K562 (cell line): Measurements from ENCODE around the gene TRIM65. TPM values are rescaled to one million over a fixed set of nuclear protein-coding genes. Genes with fewer than 3 reads are reported as not detected.

Experiments
- SP1 ChIP-seq: sonication (generic); formaldehyde crosslinking; IDR thresholded peaks from 2 replicates; pipeline ENCODE4 v1.8.1; 2022; ENCODE audit warnings: mild to moderate bottlenecking, missing genetic modification reagents
- TRIM25 ChIP-seq: fragments of 450-650 bp; IDR thresholded peaks from 2 replicates; pipeline ENCODE4 v1.7.0; 2016; ENCODE audit warnings: borderline replicate concordance
- ZBTB8A ChIP-seq: fragments of 450-650 bp; IDR thresholded peaks from 2 replicates; pipeline ENCODE4 v1.6.1; 2018; ENCODE audit warnings: mild to moderate bottlenecking, moderate library complexity; ENCODE audit not compliant: partially characterized antibody
- ZC3H4 ChIP-seq: sonication (generic); formaldehyde crosslinking; IDR thresholded peaks from 2 replicates; pipeline ENCODE4 v1.9.0; 2021; ENCODE audit warnings: missing genetic modification reagents, borderline replicate concordance
- ZNF282 ChIP-seq: sonication (generic); formaldehyde crosslinking; IDR thresholded peaks from 2 replicates; pipeline ENCODE4 v1.8.1; 2023; ENCODE audit warnings: missing genetic modification reagents
- ZNF589 ChIP-seq: fragments of 200-800 bp; sonication (Bioruptor generic); IDR thresholded peaks from 2 replicates; pipeline ENCODE4 v1.6.1; 2016; ENCODE audit warnings: low read depth, missing genetic modification characterization, missing compliant biosample characterization
- polyA plus RNA-seq, 8 experiments: library from polyadenylated mRNA; depleted of rRNA in 4 of 8; stranded (reverse) in 5 of 8; unstranded in 3 of 8; fragments of >200 nt; fragmentation: Nextera tagmentation in 2 of 8; fragmentation: Illumina TruSeq in 1 of 8; extraction: Ambion mirVana in 2 of 8; extraction: Trizol in 1 of 8; gene quantifications; 2 replicates each; pipeline versions ENCODE4 v1.2.1 to v1.2.3, GENCODE V29; 2011 to 2014; ENCODE audit warnings: inconsistent platforms in 1 of 8, missing spikeins in 1 of 8
- total RNA-seq, 7 experiments: library from RNA; depleted of rRNA in 6 of 7; stranded (reverse); fragments of >200 nt in 6 of 7; fragmentation: Illumina TruSeq in 2 of 7; extraction: Trizol in 2 of 7; gene quantifications; 2 replicates each; pipeline versions ENCODE4 v1.2.1 to v1.2.3, GENCODE V29; 2011 to 2021; ENCODE audit warnings: low replicate concordance in 1 of 7
- TF ChIP-seq, protein P1 (sequence below), 2 experiments: fragments of 450-650 bp in 1 of 2; sonication (generic) in 1 of 2; formaldehyde crosslinking in 1 of 2; IDR thresholded peaks in 1 of 2; conservative IDR thresholded peaks in 1 of 2; 2 replicates each; pipeline versions ENCODE4 v1.6.1 to v1.8.1; 2016 to 2023; ENCODE audit warnings: mild to moderate bottlenecking in 2 of 2, moderate library complexity in 2 of 2, inconsistent platforms in 1 of 2, missing genetic modification reagents in 1 of 2

Gene TRIM65
- total and polyA plus RNA-seq, 9 of the 15 experiments (the other 6 are each of a cell fraction or from before 2014, with no cell fraction given) = 2.8 to 45.7 (median 22.9) TPM

DNA sequence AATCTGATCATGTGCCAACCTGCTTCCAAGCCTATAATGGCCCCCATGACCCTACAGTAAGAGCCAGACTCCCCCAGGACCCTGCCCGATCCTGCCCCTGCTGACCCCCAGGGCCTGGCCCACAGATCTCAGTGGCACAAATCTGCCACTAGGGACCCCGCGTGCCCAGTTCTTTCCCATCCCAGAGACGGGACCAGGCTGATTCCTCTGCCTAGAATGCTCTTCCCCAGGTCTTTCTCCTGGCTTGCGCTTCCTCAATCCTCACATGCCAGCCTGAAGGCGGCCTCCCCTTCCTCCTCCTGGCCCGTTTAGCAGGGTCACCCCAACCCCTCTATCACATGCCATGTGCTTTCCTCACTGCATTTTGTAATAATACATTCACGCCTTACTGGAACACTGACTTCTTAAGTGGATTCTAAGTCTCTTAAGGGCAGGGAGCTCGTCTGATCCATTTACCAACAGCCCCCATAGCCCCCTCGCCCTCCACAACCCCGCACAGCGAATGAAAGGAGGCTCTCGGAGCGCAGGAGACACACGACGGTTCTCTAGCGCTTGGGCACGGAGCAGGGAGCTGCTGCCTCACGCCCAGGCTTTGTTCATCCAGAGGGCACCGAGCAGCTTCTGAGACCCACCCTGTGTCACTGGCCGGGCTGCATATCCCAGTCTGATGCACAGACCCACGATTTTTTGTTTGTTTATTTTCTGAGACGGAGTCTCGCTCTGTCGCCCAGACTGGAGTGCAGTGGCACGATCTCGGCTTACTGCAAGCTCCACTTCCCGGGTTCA, 1.2 kb downstream of the TRIM65 start (continued):
- TF ChIP-seq ZBTB8A (no peak), TRIM25 (0 out of 2 replicates have a peak, but pooled peaks have one; percentile 13), SP1 (CRISPR knock-in tag) (peak; percentile 67; the same call in 1 of the 2 replicates), ZNF282 (CRISPR knock-in tag) (0 out of 2 replicates have a peak, but pooled peaks have one; percentile 39), ZC3H4 (CRISPR knock-in tag) (0 out of 2 replicates have a peak, but pooled peaks have one; percentile 8), ZNF589 (CRISPR knock-in tag) (peak; percentile 40; the same call in 1 of the 2 replicates)
- TF ChIP-seq, protein P1, sequence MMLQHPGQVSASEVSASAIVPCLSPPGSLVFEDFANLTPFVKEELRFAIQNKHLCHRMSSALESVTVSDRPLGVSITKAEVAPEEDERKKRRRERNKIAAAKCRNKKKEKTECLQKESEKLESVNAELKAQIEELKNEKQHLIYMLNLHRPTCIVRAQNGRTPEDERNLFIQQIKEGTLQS (IDR thresholded peaks at IDR 0.05) = no peak
- TF ChIP-seq, protein P1 (CRISPR knock-in tag; conservative IDR thresholded peaks at IDR 0.05) = 0 out of 2 replicates have a peak, but pooled peaks have one; percentile 39
